ENCODE measurements around the gene TSKU.

TSKU gene

DNA sequence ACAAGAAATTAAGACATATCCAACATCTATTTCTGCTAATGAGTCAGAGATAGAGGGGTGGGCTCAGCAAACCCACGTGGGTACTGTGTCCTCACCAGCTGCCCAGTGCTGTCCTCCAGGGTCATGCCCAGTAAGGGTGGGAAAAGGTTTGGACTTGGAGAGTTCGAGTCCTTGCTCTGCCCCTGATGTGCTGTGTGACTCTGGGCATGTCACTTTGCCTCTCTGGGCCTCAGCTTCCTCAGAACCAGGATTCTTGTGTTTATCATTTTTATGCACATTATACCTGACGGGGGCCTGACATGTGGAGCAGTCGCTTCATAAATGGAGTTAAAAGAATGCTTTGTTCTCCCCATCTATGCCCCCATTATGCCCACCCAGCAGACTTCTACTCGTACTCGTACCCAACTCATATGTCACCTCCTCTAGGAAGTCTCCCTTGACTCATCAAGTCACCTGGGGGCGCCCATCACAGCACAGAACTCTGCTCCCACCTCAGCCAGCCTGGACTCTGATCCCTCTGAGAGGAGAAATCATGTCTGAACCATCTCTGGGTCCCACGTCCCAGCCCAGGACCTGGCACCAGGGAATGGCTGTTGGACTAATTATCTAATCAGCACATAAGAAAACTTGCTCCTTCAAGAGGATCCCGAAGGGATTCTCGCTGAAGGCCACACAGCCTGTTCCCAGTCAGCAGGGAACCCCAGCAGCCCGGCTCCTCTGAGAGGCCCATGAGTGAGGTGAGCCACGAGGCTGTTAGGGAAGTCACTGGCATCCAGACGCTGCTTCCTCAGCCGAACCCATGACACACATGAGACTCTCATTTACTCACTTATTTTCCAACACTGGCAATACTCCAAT is 38.7 kb upstream of the TSKU start:
- H3K4me3 ChIP-seq (ENCODE audit: low read depth, low read length): no peak overlapping the region
- no peak for DNase-seq (ENCODE audit: low read depth, low spot score)
- TF ChIP-seq, protein P1, sequence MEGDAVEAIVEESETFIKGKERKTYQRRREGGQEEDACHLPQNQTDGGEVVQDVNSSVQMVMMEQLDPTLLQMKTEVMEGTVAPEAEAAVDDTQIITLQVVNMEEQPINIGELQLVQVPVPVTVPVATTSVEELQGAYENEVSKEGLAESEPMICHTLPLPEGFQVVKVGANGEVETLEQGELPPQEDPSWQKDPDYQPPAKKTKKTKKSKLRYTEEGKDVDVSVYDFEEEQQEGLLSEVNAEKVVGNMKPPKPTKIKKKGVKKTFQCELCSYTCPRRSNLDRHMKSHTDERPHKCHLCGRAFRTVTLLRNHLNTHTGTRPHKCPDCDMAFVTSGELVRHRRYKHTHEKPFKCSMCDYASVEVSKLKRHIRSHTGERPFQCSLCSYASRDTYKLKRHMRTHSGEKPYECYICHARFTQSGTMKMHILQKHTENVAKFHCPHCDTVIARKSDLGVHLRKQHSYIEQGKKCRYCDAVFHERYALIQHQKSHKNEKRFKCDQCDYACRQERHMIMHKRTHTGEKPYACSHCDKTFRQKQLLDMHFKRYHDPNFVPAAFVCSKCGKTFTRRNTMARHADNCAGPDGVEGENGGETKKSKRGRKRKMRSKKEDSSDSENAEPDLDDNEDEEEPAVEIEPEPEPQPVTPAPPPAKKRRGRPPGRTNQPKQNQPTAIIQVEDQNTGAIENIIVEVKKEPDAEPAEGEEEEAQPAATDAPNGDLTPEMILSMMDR (IDR thresholded peaks at IDR 0.05; ENCODE audit: insufficient read depth, low read length, missing control alignments): no peak
- CTCF ChIA-PET: interaction anchor here (1.0 to 13.6 kb wide), 7 partner anchors 10 to 176 kb away, joined by 4 to 220 read pairs (median 25); no protein-coding TSS in a partner anchor
- POLR2A ChIA-PET: no interaction called here

DNA sequence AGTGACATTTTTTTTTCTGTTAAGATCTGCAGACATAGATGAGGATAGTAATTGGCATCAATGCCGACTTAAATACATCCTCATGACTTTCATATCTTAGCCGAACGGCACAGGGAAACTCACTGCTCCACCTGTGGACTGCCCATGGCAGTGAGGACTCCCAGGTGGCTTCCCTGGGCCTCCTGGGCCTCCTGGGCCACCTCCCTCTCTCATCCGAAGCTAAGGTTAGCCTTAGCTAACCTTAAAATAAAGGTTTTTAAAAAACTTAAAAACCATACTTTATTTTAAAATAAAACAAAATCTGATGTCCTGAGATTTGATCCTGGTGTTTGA is 38.1 kb upstream of the TSKU start:
- TF ChIP-seq, protein P1 (IDR thresholded peaks at IDR 0.05; ENCODE audit: insufficient read depth, low read length, missing control alignments): no peak
- CTCF ChIA-PET: interaction anchor here (3.4 to 6.2 kb wide), 2 partner anchors 10 to 175 kb away, joined by 25 to 36 read pairs; no protein-coding TSS in a partner anchor
- POLR2A ChIA-PET: no interaction called here
- no peak for DNase-seq (ENCODE audit: low read depth, low spot score)
- no peak overlapping the region for H3K4me3 ChIP-seq (ENCODE audit: low read depth, low read length)

- ChIA-PET CTCF (interaction anchor here (0.9 to 6.2 kb wide), 4 partner anchors 11 to 175 kb away, joined by 3 to 36 read pairs (median 15); no protein-coding TSS in a partner anchor), POLR2A (no interaction called here)
- TF ChIP-seq, protein P1 (IDR thresholded peaks at IDR 0.05; ENCODE audit: insufficient read depth, low read length, missing control alignments): no peak
- no peak for DNase-seq (ENCODE audit: low read depth, low spot score)
- H3K4me3 ChIP-seq (ENCODE audit: low read depth, low read length): no peak overlapping the region
Measured at GRCh38 chr11:76745561-76746207, 37.5 kb upstream of the TSKU start.

DNA sequence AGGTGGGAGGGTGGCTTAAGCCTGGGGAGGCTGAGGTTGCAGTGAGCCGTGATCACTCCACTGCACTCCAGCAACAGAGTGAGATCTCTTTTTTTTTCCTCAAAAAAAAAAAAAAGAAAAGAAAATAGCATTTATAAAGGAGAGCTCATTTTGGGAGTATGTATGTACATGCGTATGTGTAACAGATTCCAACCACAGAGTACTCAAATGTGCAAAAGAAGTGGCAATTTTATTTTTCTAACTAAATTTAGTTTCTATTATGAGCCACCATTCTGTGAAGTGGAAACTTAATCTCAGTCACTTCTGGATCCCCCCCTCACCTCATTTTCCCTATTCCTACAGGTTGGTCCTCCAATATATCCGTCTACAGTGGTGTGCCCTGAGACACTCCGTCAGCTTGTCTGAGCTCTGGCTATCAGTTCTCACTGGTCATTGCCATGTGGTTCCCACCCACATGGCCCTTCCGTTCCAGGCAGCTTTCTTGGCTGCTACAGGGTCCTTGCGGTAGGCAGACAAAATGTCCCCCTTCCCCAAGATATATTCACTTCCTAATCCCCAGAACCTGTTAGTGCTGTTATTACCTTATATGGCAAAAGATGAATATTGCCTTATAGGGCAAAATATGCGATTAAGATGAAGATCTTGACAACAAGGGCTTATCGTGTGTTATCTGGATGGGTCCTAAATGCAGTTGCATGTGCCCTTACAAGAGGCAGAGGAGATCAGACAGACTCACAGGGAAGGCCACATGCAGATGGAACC is 35.8 kb upstream of the TSKU start:
- H3K4me3 ChIP-seq (ENCODE audit: low read depth, low read length): no peak overlapping the region
- POLR2A ChIA-PET: no interaction called here
- CTCF ChIA-PET: interaction anchor here (0.9 to 6.2 kb wide), 7 partner anchors 13 to 173 kb away, joined by 3 to 36 read pairs (median 4); no protein-coding TSS in a partner anchor
- no peak for DNase-seq (ENCODE audit: low read depth, low spot score)
- TF ChIP-seq, protein P1 (IDR thresholded peaks at IDR 0.05; ENCODE audit: insufficient read depth, low read length, missing control alignments): no peak

GRCh38 chr11:76747915-76748860 is 35.0 kb upstream of the TSKU start:
- CTCF ChIA-PET: interaction anchor here (0.9 to 6.2 kb wide), 11 partner anchors 12 to 172 kb away, joined by 3 to 36 read pairs (median 4); no protein-coding TSS in a partner anchor
- DNase-seq (ENCODE audit: low read depth, low spot score): no peak
- POLR2A ChIA-PET: no interaction called here

More at GRCh38 chr11:76747915-76748860, 35.0 kb upstream of the TSKU start:
- TF ChIP-seq, protein P1 (IDR thresholded peaks at IDR 0.05; ENCODE audit: insufficient read depth, low read length, missing control alignments): no peak
- H3K4me3 ChIP-seq (ENCODE audit: low read depth, low read length): no peak overlapping the region

Measured in AG04449 (cell line).